ENCODE measurements around the gene GMDS. TPM values are rescaled to one million over a fixed set of nuclear protein-coding genes. Genes with fewer than 3 reads are reported as not detected.

The GMDS gene
- total and polyA plus RNA-seq, 2 of the 13 experiments (the other 11 are each of a cell fraction or from before 2014, with no cell fraction given), result 64.4 to 112 TPM

DNA sequence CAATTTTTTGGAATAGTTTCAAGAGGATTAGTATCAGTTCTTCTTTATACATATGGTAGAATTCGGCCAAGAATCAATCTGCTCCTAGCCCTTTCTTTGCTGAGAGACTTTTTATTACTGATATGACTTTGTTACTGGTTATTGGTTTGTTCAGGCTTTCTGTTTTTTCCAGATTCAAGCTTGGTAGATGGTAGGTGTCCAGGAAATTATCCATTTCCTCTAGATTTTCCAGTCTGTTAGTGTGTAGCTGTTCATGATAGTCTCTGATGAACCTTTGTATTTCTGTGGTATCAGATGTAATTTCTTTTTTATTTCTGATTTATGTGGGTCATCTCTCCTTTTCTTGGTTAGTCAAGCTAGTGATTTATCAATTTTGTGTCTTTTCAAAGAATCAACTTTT lies 167.6 kb downstream of the GMDS start:
- Histone ChIP-seq H3K4me1 (ENCODE audit: insufficient read depth, low read length) (no peaks in the 10 kb centered on the region), H3K9me3 (ENCODE audit: low read length) (no peaks in the 10 kb centered on the region), H3K4me2 (ENCODE audit: low read depth, low read length) (no peak overlapping the region), H3K9ac (ENCODE audit: insufficient read depth, low read depth, low read length) (no peak overlapping the region), H3K27ac (ENCODE audit: extremely low read length, insufficient read depth, low read length) (no peak overlapping the region), H3K79me2 (ENCODE audit: insufficient read depth, low read length) (peaks cover 3% of the 10 kb centered on the region), H4K20me1 (ENCODE audit: insufficient read depth, low read length) (peaks cover 6% of the 10 kb centered on the region; the same call in 1 of the 2 replicates), H3K27me3 (ENCODE audit: control insufficient read depth in 1 of 2, insufficient read depth in 2 of 2, low read length in 2 of 2) (no peaks in the 10 kb centered on the region), H2AFZ (ENCODE audit: low read length) (no peak overlapping the region), H3K36me3 (replicated peaks in 1 of 2; ENCODE audit: control insufficient read depth in 1 of 2, insufficient read depth in 2 of 2, low read length in 2 of 2) (peaks cover 5 to 7% of the 10 kb centered on the region in 2 experiments), H3K4me3 (replicated peaks in 1 of 3; ENCODE audit: insufficient read depth in 1 of 3, low read depth in 2 of 3, low read length in 3 of 3) (no peak overlapping the region)
- ATAC-seq (no peak), DNase-seq (ENCODE audit: low spot score) (no peak), FAIRE-seq (no peak)
- intact Hi-C loops (cut with micrococcal nuclease; ENCODE audit: unreplicated experiment) (no loop called here), in situ Hi-C loops (cut with HindIII; ENCODE audit: extremely low pct_ligation_motif_present, low pct_unique_long_range_greater_than_20kb) (no loop called here)
- no TSS peak for BruUV-seq (replicated peaks)
- ChIA-PET CTCF (ENCODE audit: low intra/inter-chr PET ratio, low total read pairs) (no interaction called here), POLR2A (no interaction called here)
- 98% methylated on average over 1 of the region's 1 CpG for WGBS (ENCODE audit: low lambda C conversion rate)
- TF ChIP-seq UBTF (CRISPR knock-in tag; IDR thresholded peaks at IDR 0.05) (no peak), ZNF878 (CRISPR knock-in tag; IDR thresholded peaks at IDR 0.05) (no peak), MAZ (IDR thresholded peaks at IDR 0.05; ENCODE audit: borderline replicate concordance, low read depth, low read length) (no peak), MAZ (CRISPR knock-in tag; IDR thresholded peaks at IDR 0.05; ENCODE audit: low read depth) (no peak), ZNF451 (CRISPR knock-in tag; IDR thresholded peaks at IDR 0.05) (no peak), HOXA7 (CRISPR knock-in tag; IDR thresholded peaks at IDR 0.05) (no peak), CBX2 (IDR thresholded peaks at IDR 0.05; ENCODE audit: low read depth, low read length) (no peak), CBX2 (CRISPR knock-in tag; IDR thresholded peaks at IDR 0.05; ENCODE audit: low read depth) (no peak), KDM6A (CRISPR knock-in tag; IDR thresholded peaks at IDR 0.05; ENCODE audit: low read depth) (no peak), AHR (CRISPR knock-in tag; IDR thresholded peaks at IDR 0.05) (no peak), MED1 (CRISPR knock-in tag; IDR thresholded peaks at IDR 0.05) (no peak), ZNF468 (CRISPR knock-in tag; IDR thresholded peaks at IDR 0.05) (no peak)
- TF ChIP-seq, protein P1, sequence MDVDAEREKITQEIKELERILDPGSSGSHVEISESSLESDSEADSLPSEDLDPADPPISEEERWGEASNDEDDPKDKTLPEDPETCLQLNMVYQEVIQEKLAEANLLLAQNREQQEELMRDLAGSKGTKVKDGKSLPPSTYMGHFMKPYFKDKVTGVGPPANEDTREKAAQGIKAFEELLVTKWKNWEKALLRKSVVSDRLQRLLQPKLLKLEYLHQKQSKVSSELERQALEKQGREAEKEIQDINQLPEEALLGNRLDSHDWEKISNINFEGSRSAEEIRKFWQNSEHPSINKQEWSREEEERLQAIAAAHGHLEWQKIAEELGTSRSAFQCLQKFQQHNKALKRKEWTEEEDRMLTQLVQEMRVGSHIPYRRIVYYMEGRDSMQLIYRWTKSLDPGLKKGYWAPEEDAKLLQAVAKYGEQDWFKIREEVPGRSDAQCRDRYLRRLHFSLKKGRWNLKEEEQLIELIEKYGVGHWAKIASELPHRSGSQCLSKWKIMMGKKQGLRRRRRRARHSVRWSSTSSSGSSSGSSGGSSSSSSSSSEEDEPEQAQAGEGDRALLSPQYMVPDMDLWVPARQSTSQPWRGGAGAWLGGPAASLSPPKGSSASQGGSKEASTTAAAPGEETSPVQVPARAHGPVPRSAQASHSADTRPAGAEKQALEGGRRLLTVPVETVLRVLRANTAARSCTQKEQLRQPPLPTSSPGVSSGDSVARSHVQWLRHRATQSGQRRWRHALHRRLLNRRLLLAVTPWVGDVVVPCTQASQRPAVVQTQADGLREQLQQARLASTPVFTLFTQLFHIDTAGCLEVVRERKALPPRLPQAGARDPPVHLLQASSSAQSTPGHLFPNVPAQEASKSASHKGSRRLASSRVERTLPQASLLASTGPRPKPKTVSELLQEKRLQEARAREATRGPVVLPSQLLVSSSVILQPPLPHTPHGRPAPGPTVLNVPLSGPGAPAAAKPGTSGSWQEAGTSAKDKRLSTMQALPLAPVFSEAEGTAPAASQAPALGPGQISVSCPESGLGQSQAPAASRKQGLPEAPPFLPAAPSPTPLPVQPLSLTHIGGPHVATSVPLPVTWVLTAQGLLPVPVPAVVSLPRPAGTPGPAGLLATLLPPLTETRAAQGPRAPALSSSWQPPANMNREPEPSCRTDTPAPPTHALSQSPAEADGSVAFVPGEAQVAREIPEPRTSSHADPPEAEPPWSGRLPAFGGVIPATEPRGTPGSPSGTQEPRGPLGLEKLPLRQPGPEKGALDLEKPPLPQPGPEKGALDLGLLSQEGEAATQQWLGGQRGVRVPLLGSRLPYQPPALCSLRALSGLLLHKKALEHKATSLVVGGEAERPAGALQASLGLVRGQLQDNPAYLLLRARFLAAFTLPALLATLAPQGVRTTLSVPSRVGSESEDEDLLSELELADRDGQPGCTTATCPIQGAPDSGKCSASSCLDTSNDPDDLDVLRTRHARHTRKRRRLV (CRISPR knock-in tag; IDR thresholded peaks at IDR 0.05), result no peak
- TF ChIP-seq, protein P2, sequence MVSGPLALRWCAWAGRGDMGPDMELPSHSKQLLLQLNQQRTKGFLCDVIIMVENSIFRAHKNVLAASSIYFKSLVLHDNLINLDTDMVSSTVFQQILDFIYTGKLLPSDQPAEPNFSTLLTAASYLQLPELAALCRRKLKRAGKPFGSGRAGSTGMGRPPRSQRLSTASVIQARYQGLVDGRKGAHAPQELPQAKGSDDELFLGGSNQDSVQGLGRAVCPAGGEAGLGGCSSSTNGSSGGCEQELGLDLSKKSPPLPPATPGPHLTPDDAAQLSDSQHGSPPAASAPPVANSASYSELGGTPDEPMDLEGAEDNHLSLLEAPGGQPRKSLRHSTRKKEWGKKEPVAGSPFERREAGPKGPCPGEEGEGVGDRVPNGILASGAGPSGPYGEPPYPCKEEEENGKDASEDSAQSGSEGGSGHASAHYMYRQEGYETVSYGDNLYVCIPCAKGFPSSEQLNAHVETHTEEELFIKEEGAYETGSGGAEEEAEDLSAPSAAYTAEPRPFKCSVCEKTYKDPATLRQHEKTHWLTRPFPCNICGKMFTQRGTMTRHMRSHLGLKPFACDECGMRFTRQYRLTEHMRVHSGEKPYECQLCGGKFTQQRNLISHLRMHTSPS (CRISPR knock-in tag; IDR thresholded peaks at IDR 0.05; ENCODE audit: low read depth), result no peak
